H1 (cell line): Measurements from ENCODE around the gene STAT1. TPM values are rescaled to one million over a fixed set of nuclear protein-coding genes. Genes with fewer than 3 reads are reported as not detected.

ENCODE experiments used
- BCL11A ChIP-seq, 2 experiments: IDR thresholded peaks; one replicate each; pipeline ENCODE4 v1.6.1; 2011; ENCODE audit warnings: low read depth in 2 of 2, low read length in 2 of 2, mild to moderate bottlenecking in 2 of 2
- CREB1 ChIP-seq: IDR thresholded peaks from 2 replicates; pipeline ENCODE4 v1.6.1; 2012; ENCODE audit warnings: inconsistent platforms
- CTCF ChIP-seq, 3 experiments: IDR thresholded peaks; 1 replicate in 2 of 3; 2 replicates in 1 of 3; pipeline versions ENCODE4 v1.5.1 to v1.6.1; 2011; ENCODE audit warnings: low read length in 3 of 3, mild to moderate bottlenecking in 3 of 3, inconsistent platforms in 2 of 3, low read depth in 1 of 3, moderate library complexity in 1 of 3; ENCODE audit not compliant: insufficient read depth in 1 of 3; ENCODE audit errors: control extremely low read depth in 1 of 3
- E2F6 ChIP-seq: IDR thresholded peaks from 2 replicates; pipeline ENCODE4 v1.6.1; 2012; ENCODE audit warnings: inconsistent platforms
- SAP30 ChIP-seq: fragments of 300-600 bp; sonication (generic); IDR thresholded peaks from 2 replicates; pipeline ENCODE4 v1.7.1; 2012; ENCODE audit warnings: low read length, moderate library complexity, mild to moderate bottlenecking, inconsistent platforms; ENCODE audit not compliant: insufficient read depth, insufficient replicate concordance
- TBP ChIP-seq: IDR thresholded peaks from 2 replicates; pipeline ENCODE4 v1.6.1; 2011; ENCODE audit warnings: low read depth, low read length, improper control_type of control experiment
- polyA plus RNA-seq, 7 experiments: library from polyadenylated mRNA; depleted of rRNA in 3 of 7; stranded (reverse) in 5 of 7; unstranded in 2 of 7; fragments of >200 nt in 5 of 7; fragments of 200-250 nt in 2 of 7; gene quantifications; 1 replicate in 5 of 7; 2 replicates in 1 of 7; 4 replicates in 1 of 7; pipeline versions ENCODE4 v1.2.1 to v1.2.3, GENCODE V29; 2011 to 2013; ENCODE audit warnings: missing spikeins in 2 of 7, mixed read lengths in 2 of 7
- total RNA-seq: library from RNA; stranded (reverse); fragmentation: NEBNext Ultra II Directional; extraction: Animal tissue kit (Norgen Biotek cat#: 25700); gene quantifications from 2 replicates; pipeline ENCODE4 v1.2.1, GENCODE V29; 2021

STAT1 gene
- total and polyA plus RNA-seq, 2 of the 8 experiments (the other 6 are each of a cell fraction or from before 2014, with no cell fraction given): 20.3 to 43.0 TPM

GRCh38 chr2:191051825-191052778 is 38.1 kb upstream of the STAT1 start (continued):
- TF ChIP-seq CTCF (IDR thresholded peaks at IDR 0.05; ENCODE audit: control extremely low read depth in 1 of 3, insufficient read depth in 1 of 3, low read depth in 1 of 3, low read length in 3 of 3) (peak in 2 of 3 experiments; percentile 45 to 52; a peak in 2 of 4 replicates), E2F6 (no peak), BCL11A (IDR thresholded peaks at IDR 0.05; ENCODE audit: low read depth in 2 of 2, low read length in 2 of 2) (no peak), CREB1 (no peak), SAP30 (no peak), TBP (no peak)
